Loucy (cell line): ENCODE measurements around the gene SCN11A.

ENCODE experiments used
- EZH2phosphoT487 ChIP-seq: fragments of 200-600 bp; IDR thresholded peaks from 2 replicates; pipeline ENCODE4 v1.6.1; 2018; ENCODE audit warnings: antibody characterized with exemption, mild to moderate bottlenecking, moderate library complexity, borderline replicate concordance
- TF ChIP-seq, protein P1 (sequence below): fragments of 200-600 bp; sonication (generic); conservative IDR thresholded peaks from 2 replicates; pipeline ENCODE4 v1.5.1; 2014; ENCODE audit warnings: mild to moderate bottlenecking, antibody characterized with exemption, low read length

DNA sequence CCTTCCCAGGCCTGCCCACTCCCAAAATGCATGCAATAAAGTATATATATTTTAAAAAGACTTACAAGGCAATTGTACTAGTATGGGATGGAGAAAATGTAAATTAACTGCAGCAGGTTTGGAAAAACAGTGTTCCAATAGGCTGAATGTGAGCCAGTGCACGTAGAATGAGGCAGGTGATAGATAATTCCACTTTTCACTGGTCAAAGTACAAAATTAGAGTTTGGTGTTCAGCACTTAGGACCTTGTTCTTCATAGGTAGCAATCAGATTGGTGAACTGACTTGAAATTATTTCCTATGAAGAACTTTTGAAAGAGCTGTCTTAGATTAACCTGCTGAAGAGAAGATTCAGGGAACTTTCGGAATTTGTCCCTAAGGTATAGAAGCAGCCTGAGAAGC, 2.0 kb upstream of the SCN11A start:
- TF ChIP-seq, protein P1, sequence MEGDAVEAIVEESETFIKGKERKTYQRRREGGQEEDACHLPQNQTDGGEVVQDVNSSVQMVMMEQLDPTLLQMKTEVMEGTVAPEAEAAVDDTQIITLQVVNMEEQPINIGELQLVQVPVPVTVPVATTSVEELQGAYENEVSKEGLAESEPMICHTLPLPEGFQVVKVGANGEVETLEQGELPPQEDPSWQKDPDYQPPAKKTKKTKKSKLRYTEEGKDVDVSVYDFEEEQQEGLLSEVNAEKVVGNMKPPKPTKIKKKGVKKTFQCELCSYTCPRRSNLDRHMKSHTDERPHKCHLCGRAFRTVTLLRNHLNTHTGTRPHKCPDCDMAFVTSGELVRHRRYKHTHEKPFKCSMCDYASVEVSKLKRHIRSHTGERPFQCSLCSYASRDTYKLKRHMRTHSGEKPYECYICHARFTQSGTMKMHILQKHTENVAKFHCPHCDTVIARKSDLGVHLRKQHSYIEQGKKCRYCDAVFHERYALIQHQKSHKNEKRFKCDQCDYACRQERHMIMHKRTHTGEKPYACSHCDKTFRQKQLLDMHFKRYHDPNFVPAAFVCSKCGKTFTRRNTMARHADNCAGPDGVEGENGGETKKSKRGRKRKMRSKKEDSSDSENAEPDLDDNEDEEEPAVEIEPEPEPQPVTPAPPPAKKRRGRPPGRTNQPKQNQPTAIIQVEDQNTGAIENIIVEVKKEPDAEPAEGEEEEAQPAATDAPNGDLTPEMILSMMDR, result no peak
- no peak for TF ChIP-seq EZH2phosphoT487
